T-helper 1 cell treated with Interleukin-12 subunit alpha and Interleukin-12 subunit beta and Interleukin-4 antibody, amounts not matched to agents 30 μg/mL and 1 μg/mL, for 36 hours (primary cell): ENCODE data around the gene RPS19.
"Not testable (repeated sequence)": the region's sequence is repeated elsewhere in the genome, so short reads cannot be mapped to it uniquely, and the experiment has no call there.

Experiments
- H3K27ac Mint-ChIP-seq: one replicate; pipeline ENCODE4 v1.8.0; 2021; ENCODE audit warnings: mild to moderate bottlenecking, mixed read lengths
- H3K27me3 Mint-ChIP-seq: one replicate; pipeline ENCODE4 v1.8.0; 2021; ENCODE audit warnings: low read depth, mixed read lengths
- H3K36me3 Mint-ChIP-seq: one replicate; pipeline ENCODE4 v1.8.0; 2021; ENCODE audit warnings: low read depth, mixed read lengths
- H3K4me1 Mint-ChIP-seq: one replicate; pipeline ENCODE4 v1.8.0; 2021; ENCODE audit warnings: low read depth, mixed read lengths
- H3K4me3 Mint-ChIP-seq: one replicate; pipeline ENCODE4 v1.8.0; 2021; ENCODE audit warnings: mild to moderate bottlenecking, moderate library complexity, mixed read lengths
- H3K9me3 Mint-ChIP-seq: one replicate; pipeline ENCODE4 v1.8.0; 2021; ENCODE audit warnings: mixed read lengths

RPS19 gene

GRCh38 chr19:41866284-41866683 lies 6.2 kb downstream of the RPS19 start:
- H3K27me3 Mint-ChIP-seq: no peaks in the 10 kb centered on the region
- H3K4me3 Mint-ChIP-seq: no peak overlapping the region
- peaks cover 63% of the 10 kb centered on the region for H3K4me1 Mint-ChIP-seq
- H3K27ac Mint-ChIP-seq: no peak overlapping the region
- H3K36me3 Mint-ChIP-seq: peaks cover 69% of the 10 kb centered on the region
- H3K9me3 Mint-ChIP-seq: no peaks in the 10 kb centered on the region

DNA sequence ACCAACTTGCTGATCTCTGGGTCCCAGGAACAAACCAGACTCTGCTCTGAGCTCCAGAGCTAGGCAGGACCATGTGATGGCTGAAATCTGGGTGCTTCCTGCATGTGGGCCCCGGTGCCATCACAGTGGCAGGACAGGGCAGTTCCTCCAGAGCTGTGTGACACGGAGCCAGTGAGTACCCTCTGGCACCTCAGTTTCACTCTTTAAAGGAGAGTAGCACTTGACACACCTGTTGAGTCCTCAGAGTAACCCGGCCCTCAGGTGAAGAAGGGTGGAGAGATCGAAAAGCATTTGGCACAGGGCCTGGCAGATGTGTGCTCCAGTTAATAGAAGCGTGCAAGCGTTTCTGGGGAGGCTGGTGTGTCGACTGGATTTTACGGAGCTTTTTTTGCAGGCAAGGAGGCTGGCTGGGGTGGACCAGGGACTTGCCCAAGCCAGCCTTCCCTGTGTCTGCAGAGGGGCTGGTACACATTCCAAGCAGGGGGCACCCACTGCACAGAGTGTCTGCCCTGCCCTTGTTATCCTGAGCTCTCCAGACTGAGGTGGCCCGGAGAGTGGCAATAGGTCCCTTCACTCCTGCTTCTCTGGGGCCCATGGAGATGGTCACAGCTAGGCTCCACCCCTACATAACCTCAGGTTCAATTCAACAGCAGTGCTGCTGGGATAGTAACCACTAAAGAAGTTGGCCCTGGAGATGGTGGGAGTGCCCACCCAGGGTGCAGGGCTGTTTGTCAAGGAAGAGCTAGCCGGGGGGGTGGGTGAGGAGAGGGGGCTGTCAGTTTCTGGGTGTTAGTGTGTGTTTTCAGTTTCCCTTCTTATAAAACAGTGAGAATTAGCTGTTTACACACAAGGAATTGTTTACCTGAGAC lies 8.3 kb downstream of the RPS19 start:
- Mint-ChIP-seq H3K27me3 (no peaks in the 10 kb centered on the region), H3K27ac (peak overlapping the region; percentile 64), H3K4me1 (peaks cover 59% of the 10 kb centered on the region), H3K36me3 (peaks cover 63% of the 10 kb centered on the region), H3K9me3 (no peaks in the 10 kb centered on the region), H3K4me3 (peak overlapping the region; percentile 33)

- peaks cover 60% of the 10 kb centered on the region for H3K4me1 Mint-ChIP-seq
- H3K36me3 Mint-ChIP-seq: peaks cover 60% of the 10 kb centered on the region
- H3K4me3 Mint-ChIP-seq: no peak overlapping the region
- H3K9me3 Mint-ChIP-seq: no peaks in the 10 kb centered on the region
- H3K27ac Mint-ChIP-seq: peak overlapping the region; percentile 64
- no peaks in the 10 kb centered on the region for H3K27me3 Mint-ChIP-seq
These were observed 8.9 kb downstream of the RPS19 start for GRCh38 chr19:41868989-41869300.

DNA sequence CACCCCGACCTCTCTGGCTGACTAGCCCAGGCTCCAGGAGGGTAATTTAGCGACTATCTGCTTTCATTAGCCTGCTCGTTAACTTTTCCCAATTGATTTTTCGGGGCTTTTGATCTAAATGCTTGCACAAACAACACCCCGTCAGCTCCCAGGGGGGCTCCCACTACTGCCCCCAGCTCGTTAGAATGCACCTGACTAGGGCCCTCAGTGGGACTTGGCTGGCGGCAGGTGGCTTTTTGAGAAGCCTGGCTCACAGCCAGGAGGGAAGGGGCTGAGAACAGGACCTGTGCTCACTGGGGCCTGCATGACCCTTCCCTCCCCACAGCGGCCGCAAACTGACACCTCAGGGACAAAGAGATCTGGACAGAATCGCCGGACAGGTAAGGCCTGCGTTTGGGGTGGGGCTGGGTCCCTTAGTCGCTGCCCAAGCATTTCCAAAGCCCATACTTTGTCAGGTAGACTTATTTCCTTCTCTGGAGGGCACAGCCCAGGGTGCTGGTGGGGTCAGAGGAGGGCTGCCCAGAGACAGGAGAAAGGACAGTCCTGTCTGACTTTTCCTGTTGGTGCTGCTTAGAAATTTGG lies 9.4 kb downstream of the RPS19 start:
- Mint-ChIP-seq H3K36me3 (peaks cover 54% of the 10 kb centered on the region), H3K4me3 (peak overlapping the region; percentile 17), H3K4me1 (peaks cover 55% of the 10 kb centered on the region), H3K9me3 (no peaks in the 10 kb centered on the region), H3K27me3 (no peaks in the 10 kb centered on the region), H3K27ac (peak overlapping the region; percentile 72)

DNA sequence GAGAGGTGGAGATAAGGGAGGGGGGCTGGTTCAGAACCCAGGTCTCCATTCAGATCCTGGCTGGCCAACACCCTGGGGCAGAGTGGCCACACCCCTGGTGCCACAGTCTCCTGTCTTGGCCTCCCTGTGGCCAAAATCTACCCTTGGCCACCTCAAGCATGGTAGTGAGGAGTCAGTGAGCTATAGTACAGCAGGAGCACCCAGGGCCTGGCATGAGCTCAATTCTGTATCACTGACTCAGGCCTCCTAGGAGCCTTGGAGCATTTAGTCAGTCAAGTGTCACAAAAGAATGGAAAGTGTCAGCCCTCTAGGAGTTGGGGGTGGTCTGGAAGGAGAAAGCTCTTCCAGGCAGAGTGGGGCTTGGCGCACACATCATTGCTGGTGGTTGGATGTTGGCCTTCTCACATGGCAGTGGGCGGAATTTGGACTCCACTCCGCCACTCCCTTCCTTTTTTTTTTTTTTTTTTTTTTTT lies 10.4 kb downstream of the RPS19 start:
- Mint-ChIP-seq H3K4me3 (peak overlapping the region; percentile 61), H3K36me3 (peaks cover 46% of the 10 kb centered on the region), H3K9me3 (no peaks in the 10 kb centered on the region), H3K4me1 (peaks cover 53% of the 10 kb centered on the region), H3K27ac (peak overlapping the region; percentile 66), H3K27me3 (no peaks in the 10 kb centered on the region)

GRCh38 chr19:41871573-41872383 lies 11.7 kb downstream of the RPS19 start:
- peaks cover 40% of the 10 kb centered on the region for H3K36me3 Mint-ChIP-seq
- H3K4me3 Mint-ChIP-seq: peak overlapping the region; percentile 75
- peaks cover 53% of the 10 kb centered on the region for H3K4me1 Mint-ChIP-seq
- H3K9me3 Mint-ChIP-seq: no peaks in the 10 kb centered on the region
- H3K27ac Mint-ChIP-seq: peak overlapping the region; percentile 94
- H3K27me3 Mint-ChIP-seq: no peaks in the 10 kb centered on the region

- Mint-ChIP-seq H3K27me3 (no peaks in the 10 kb centered on the region), H3K36me3 (peaks cover 40% of the 10 kb centered on the region), H3K4me1 (peaks cover 55% of the 10 kb centered on the region), H3K4me3 (no peak overlapping the region), H3K27ac (peak overlapping the region; percentile 94), H3K9me3 (no peaks in the 10 kb centered on the region)
These were observed 12.3 kb downstream of the RPS19 start for GRCh38 chr19:41872384-41872774.

GRCh38 chr19:41872775-41873647 lies 13.0 kb downstream of the RPS19 start:
- H3K36me3 Mint-ChIP-seq: peaks cover 36% of the 10 kb centered on the region
- no peaks in the 10 kb centered on the region for H3K9me3 Mint-ChIP-seq
- H3K27me3 Mint-ChIP-seq: no peaks in the 10 kb centered on the region
- peaks cover 58% of the 10 kb centered on the region for H3K4me1 Mint-ChIP-seq
- H3K4me3 Mint-ChIP-seq: peak overlapping the region; percentile 42
- H3K27ac Mint-ChIP-seq: peak overlapping the region; percentile 94

GRCh38 chr19:41875973-41876372 lies 15.9 kb downstream of the RPS19 start:
- H3K27me3 Mint-ChIP-seq, H3K9me3 Mint-ChIP-seq: not testable (repeated sequence)
- peak overlapping the region; percentile 75 for H3K4me3 Mint-ChIP-seq
- H3K36me3 Mint-ChIP-seq: peaks cover 19% of the 10 kb centered on the region
- peaks cover 54% of the 10 kb centered on the region for H3K4me1 Mint-ChIP-seq
- H3K27ac Mint-ChIP-seq: peak overlapping the region; percentile 97

- H3K27ac Mint-ChIP-seq: peak within 1 kb of the TSS; percentile 70
- H3K36me3 Mint-ChIP-seq: peaks cover 9% of the 10 kb centered on the region
- H3K4me3 Mint-ChIP-seq: no peak within 1 kb of the TSS
- H3K9me3 Mint-ChIP-seq: no peaks in the 10 kb centered on the region
- peaks cover 49% of the 10 kb centered on the region for H3K4me1 Mint-ChIP-seq
- H3K27me3 Mint-ChIP-seq: no peaks in the 10 kb centered on the region
These were observed 17.1 kb downstream of the RPS19 start, which contains the start of gene CD79A for GRCh38 chr19:41876847-41877832. Gene CD79A (plus strand): TSS chr19:41877279. CDS start chr19:41877305, 26 bp downstream.

DNA sequence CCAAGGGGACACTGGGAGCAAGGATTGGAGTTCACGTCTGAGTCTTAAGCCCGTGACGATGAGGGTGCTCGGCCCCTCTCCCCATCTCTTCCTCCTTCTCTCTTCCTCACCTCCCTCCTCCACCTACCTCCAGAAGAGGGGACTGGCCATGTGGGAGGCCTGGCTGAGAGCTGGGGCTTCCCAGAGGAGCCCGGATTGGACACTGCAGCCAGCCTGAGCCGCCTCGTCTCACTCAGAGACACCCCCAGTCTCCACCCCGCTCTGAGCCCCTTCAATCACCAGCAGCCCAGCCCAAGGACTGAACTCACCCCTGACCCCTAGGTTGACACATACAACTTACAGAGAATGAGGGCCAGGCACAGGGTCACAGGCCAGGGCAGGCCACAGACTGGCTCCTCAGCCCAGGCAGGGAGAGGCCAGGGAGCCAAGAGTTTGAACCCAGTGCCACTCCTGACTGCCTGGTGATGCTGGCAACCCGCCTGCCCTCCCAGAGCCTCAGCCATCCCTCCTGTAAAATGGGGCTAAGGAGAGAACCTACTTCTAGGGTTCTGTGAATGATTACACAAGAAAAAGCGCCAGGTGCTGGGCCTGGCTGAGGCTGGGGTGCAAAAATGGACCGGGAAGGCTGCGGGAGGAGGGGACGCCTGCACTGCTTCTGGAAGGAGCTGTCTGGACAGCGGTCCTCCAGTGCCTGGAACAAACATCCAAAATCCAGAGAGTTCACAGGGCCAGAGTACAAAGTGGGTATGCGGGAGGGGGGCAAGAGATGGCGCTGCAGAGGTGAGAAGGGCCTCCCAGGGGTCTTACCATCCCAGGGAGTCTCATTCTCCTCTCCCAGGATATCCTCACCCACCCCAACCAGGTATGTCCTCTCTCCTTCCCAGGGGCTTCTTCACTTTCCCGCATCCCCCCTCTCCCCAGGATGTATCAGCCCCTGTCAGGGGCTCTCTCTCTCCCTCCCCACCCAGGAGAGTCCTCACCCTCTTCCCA lies 18.2 kb downstream of the RPS19 start:
- H3K9me3 Mint-ChIP-seq: no peaks in the 10 kb centered on the region
- H3K4me3 Mint-ChIP-seq: no peak overlapping the region
- peaks cover 48% of the 10 kb centered on the region for H3K4me1 Mint-ChIP-seq
- H3K36me3 Mint-ChIP-seq: peaks cover 8% of the 10 kb centered on the region
- peak overlapping the region; percentile 70 for H3K27ac Mint-ChIP-seq
- no peaks in the 10 kb centered on the region for H3K27me3 Mint-ChIP-seq

DNA sequence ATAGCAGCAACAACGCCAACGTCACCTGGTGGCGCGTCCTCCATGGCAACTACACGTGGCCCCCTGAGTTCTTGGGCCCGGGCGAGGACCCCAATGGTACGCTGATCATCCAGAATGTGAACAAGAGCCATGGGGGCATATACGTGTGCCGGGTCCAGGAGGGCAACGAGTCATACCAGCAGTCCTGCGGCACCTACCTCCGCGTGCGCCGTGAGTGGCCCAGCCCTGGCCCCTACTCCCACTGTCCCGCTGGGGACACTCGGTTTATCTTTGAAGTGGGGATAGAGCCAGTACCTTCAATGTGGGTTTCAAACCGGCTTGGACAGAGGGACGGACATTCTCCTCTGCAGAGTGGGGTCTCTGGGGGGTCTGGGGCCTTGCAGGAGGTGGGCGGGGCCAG lies 19.0 kb downstream of the RPS19 start:
- H3K4me3 Mint-ChIP-seq: no peak overlapping the region
- H3K4me1 Mint-ChIP-seq: peaks cover 43% of the 10 kb centered on the region
- peaks cover 12% of the 10 kb centered on the region for H3K36me3 Mint-ChIP-seq
- H3K27me3 Mint-ChIP-seq: no peaks in the 10 kb centered on the region
- no peak overlapping the region for H3K27ac Mint-ChIP-seq
- H3K9me3 Mint-ChIP-seq: no peaks in the 10 kb centered on the region
